GM12872 (cell line): Measurements from ENCODE around the gene RAC3.

Experiments used
- TF ChIP-seq, protein P1 (sequence below): IDR thresholded peaks from 3 replicates; pipeline ENCODE4 v1.5.1; 2011; ENCODE audit warnings: low read depth, mild to moderate bottlenecking, low read length, moderate library complexity; ENCODE audit not compliant: insufficient read depth

The RAC3 gene

DNA sequence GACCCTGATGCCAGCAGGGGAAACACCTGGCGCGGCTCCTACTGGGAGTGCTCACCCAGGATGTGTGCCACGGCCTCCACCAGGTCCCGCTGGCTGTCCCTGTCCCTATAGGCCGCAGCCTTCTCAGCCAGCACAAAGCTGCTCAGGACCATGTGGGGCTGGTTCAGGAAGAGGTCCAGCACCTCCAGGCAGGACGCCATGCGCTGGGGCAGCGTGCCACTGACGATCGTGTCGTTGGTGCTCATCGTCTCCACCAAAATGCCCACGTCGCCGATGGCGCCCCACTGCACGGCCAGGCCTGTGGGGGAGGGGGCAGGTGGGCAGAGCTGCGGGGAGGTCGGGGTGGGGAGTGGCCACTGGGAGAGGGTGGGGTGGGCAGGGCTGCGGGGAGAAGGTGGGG lies 50.1 kb downstream of the RAC3 start:
- TF ChIP-seq, protein P1, sequence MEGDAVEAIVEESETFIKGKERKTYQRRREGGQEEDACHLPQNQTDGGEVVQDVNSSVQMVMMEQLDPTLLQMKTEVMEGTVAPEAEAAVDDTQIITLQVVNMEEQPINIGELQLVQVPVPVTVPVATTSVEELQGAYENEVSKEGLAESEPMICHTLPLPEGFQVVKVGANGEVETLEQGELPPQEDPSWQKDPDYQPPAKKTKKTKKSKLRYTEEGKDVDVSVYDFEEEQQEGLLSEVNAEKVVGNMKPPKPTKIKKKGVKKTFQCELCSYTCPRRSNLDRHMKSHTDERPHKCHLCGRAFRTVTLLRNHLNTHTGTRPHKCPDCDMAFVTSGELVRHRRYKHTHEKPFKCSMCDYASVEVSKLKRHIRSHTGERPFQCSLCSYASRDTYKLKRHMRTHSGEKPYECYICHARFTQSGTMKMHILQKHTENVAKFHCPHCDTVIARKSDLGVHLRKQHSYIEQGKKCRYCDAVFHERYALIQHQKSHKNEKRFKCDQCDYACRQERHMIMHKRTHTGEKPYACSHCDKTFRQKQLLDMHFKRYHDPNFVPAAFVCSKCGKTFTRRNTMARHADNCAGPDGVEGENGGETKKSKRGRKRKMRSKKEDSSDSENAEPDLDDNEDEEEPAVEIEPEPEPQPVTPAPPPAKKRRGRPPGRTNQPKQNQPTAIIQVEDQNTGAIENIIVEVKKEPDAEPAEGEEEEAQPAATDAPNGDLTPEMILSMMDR: no peak

DNA sequence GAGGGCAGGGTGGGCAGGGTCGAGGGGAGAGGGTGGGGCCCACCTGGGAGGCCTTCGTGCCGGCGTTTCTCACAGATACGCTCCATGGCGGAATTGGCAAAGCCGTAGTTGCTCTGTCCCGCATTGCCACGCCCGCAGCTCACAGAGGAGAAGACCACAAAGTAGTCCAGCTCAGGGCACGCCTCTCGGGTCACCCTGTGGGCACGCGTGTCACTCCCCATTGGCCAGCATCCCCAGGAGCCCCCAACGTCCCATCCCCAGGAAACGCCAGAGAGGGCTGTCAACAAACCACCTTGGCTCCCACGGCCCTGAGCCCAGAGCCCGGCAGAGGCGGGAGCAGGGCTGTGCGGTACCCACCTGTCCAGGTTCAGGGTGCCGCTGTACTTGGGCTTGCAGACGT lies 50.5 kb downstream of the RAC3 start:
- TF ChIP-seq, protein P1: no peak

DNA sequence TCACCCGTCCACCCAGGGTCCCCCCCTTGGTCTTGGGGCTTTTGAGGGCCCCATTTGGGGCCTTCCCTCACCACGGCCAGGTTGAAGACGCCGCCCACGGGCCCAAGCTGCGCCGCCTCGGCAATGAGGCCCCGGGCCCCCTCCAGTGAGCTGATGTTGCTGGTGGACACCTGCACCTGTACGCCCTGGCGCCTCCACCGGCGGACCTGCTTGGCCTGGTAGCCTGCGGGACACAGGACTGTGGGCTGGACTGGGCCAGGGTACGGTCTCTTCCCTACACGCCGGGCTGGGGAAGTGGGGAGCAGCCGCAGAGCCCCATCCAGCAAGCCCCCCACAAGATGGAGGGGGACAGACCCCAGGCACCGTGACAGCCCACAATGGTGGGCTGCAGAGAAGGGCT lies 51.0 kb downstream of the RAC3 start:
- TF ChIP-seq, protein P1: no peak

GRCh38 chr17:82083009-82083408 lies 51.5 kb downstream of the RAC3 start:
- TF ChIP-seq, protein P1: no peak
